ENCODE data around the gene MON1A.

The MON1A gene

GRCh38 chr3:49911611-49912010 is 18.0 kb downstream of the MON1A start:
- Histone ChIP-seq H3K9me3 (ENCODE audit: insufficient read depth, low read depth, low read length) (no peaks in the 10 kb centered on the region), H3K4me1 (ENCODE audit: control insufficient read depth in 1 of 2, insufficient read depth in 2 of 2, low read length in 2 of 2) (no peaks in the 10 kb centered on the region), H2AK5ac (ENCODE audit: low read length) (no peak overlapping the region), H3K4me2 (ENCODE audit: low read length) (no peak overlapping the region), H3K4ac (ENCODE audit: low read depth, low read length) (no peak overlapping the region), H3K79me1 (ENCODE audit: low read length) (no peaks in the 10 kb centered on the region), H3K36me3 (ENCODE audit: control insufficient read depth in 1 of 2, insufficient read depth in 2 of 2, low read length in 2 of 2) (peaks cover 12 to 23% of the 10 kb centered on the region in 2 experiments), H2BK120ac (ENCODE audit: insufficient read depth, low read length, poor library complexity) (no peak overlapping the region), H3K4me3 (ENCODE audit: low read depth, low read length) (no peak overlapping the region), H2AFZ (ENCODE audit: insufficient read depth, low read length, poor library complexity) (no peak overlapping the region), H3K9ac (ENCODE audit: low read length) (no peak overlapping the region), H4K91ac (ENCODE audit: low read depth, low read length) (no peak overlapping the region), H4K8ac (ENCODE audit: low read depth, low read length) (no peak overlapping the region), H4K12ac (ENCODE audit: low read depth, low read length) (no peak overlapping the region), H3K18ac (ENCODE audit: low read length) (no peak overlapping the region), H2BK5ac (ENCODE audit: low read depth, low read length, poor library complexity) (no peak overlapping the region), H3K27ac (ENCODE audit: low read depth, low read length) (no peak overlapping the region), H3K23ac (ENCODE audit: low read length) (no peak overlapping the region), H2BK12ac (ENCODE audit: low read length) (no peak overlapping the region), H3K14ac (ENCODE audit: low read length) (no peak overlapping the region), H3K79me2 (ENCODE audit: control insufficient read depth, insufficient read depth, low read length, poor library complexity) (no peaks in the 10 kb centered on the region), H3K27me3 (ENCODE audit: insufficient read depth, low read length) (no peaks in the 10 kb centered on the region)
- DNase-seq = no peak
- no CpG with 5 or more reads among the region's 15 CpGs for WGBS (ENCODE audit: extremely low coverage, insufficient coverage, insufficient read length)

DNA sequence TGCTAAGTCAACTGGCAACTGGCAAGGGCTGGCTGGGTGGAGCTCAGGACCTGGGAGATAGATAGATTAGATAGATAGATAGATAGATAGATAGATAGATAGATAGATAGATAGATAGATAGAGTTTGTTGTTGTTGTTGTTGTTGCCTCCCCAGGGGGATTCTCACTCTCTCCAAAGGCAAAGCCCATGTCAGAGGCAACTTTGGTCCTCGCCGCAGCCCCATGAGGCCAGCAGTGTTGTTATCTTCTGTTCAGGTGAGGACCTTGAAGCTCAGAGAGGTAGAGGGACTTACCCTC is 18.5 kb downstream of the MON1A start:
- no peak overlapping the region for H4K8ac ChIP-seq (ENCODE audit: low read depth, low read length)
- no peaks in the 10 kb centered on the region for H3K4me1 ChIP-seq (ENCODE audit: control insufficient read depth in 1 of 2, insufficient read depth in 2 of 2, low read length in 2 of 2)
- no peak overlapping the region for H3K23ac ChIP-seq (ENCODE audit: low read length)
- no peaks in the 10 kb centered on the region for H3K79me1 ChIP-seq (ENCODE audit: low read length)
- no peak overlapping the region for H3K9ac ChIP-seq (ENCODE audit: low read length)
- H3K18ac ChIP-seq (ENCODE audit: low read length) = no peak overlapping the region
- WGBS (ENCODE audit: extremely low coverage, insufficient coverage, insufficient read length) = no CpG with 5 or more reads among the region's 2 CpGs
- no peak for DNase-seq
- no peak overlapping the region for H2BK12ac ChIP-seq (ENCODE audit: low read length)
- H3K79me2 ChIP-seq (ENCODE audit: control insufficient read depth, insufficient read depth, low read length, poor library complexity) = no peaks in the 10 kb centered on the region
- no peak overlapping the region for H3K14ac ChIP-seq (ENCODE audit: low read length)
- no peak overlapping the region for H4K12ac ChIP-seq (ENCODE audit: low read depth, low read length)
- no peak overlapping the region for H4K91ac ChIP-seq (ENCODE audit: low read depth, low read length)
- no peak overlapping the region for H3K4ac ChIP-seq (ENCODE audit: low read depth, low read length)
- no peak overlapping the region for H2AFZ ChIP-seq (ENCODE audit: insufficient read depth, low read length, poor library complexity)
- no peaks in the 10 kb centered on the region for H3K27me3 ChIP-seq (ENCODE audit: insufficient read depth, low read length)
- H3K36me3 ChIP-seq (ENCODE audit: control insufficient read depth in 1 of 2, insufficient read depth in 2 of 2, low read length in 2 of 2) = peaks cover 12 to 23% of the 10 kb centered on the region in 2 experiments
- H2BK5ac ChIP-seq (ENCODE audit: low read depth, low read length, poor library complexity) = no peak overlapping the region
- no peak overlapping the region for H3K4me3 ChIP-seq (ENCODE audit: low read depth, low read length)
- H2BK120ac ChIP-seq (ENCODE audit: insufficient read depth, low read length, poor library complexity) = no peak overlapping the region
- H2AK5ac ChIP-seq (ENCODE audit: low read length) = no peak overlapping the region
- H3K4me2 ChIP-seq (ENCODE audit: low read length) = no peak overlapping the region
- H3K27ac ChIP-seq (ENCODE audit: low read depth, low read length) = no peak overlapping the region
- no peaks in the 10 kb centered on the region for H3K9me3 ChIP-seq (ENCODE audit: insufficient read depth, low read depth, low read length)

- Histone ChIP-seq H2BK120ac (ENCODE audit: insufficient read depth, low read length, poor library complexity) (no peak overlapping the region), H3K4me1 (ENCODE audit: control insufficient read depth in 1 of 2, insufficient read depth in 2 of 2, low read length in 2 of 2) (peaks cover 0 to 2% of the 10 kb centered on the region in 2 experiments), H3K36me3 (ENCODE audit: control insufficient read depth in 1 of 2, insufficient read depth in 2 of 2, low read length in 2 of 2) (peaks cover 12 to 23% of the 10 kb centered on the region in 2 experiments), H2BK12ac (ENCODE audit: low read length) (no peak overlapping the region), H3K9me3 (ENCODE audit: insufficient read depth, low read depth, low read length) (no peaks in the 10 kb centered on the region), H2BK5ac (ENCODE audit: low read depth, low read length, poor library complexity) (no peak overlapping the region), H3K23ac (ENCODE audit: low read length) (no peak overlapping the region), H3K4ac (ENCODE audit: low read depth, low read length) (no peak overlapping the region), H3K79me1 (ENCODE audit: low read length) (no peaks in the 10 kb centered on the region), H3K27ac (ENCODE audit: low read depth, low read length) (no peak overlapping the region), H3K14ac (ENCODE audit: low read length) (no peak overlapping the region), H3K18ac (ENCODE audit: low read length) (no peak overlapping the region), H3K4me3 (ENCODE audit: low read depth, low read length) (no peak overlapping the region), H3K9ac (ENCODE audit: low read length) (no peak overlapping the region), H3K79me2 (ENCODE audit: control insufficient read depth, insufficient read depth, low read length, poor library complexity) (no peaks in the 10 kb centered on the region), H3K27me3 (ENCODE audit: insufficient read depth, low read length) (no peaks in the 10 kb centered on the region), H2AFZ (ENCODE audit: insufficient read depth, low read length, poor library complexity) (no peak overlapping the region), H4K12ac (ENCODE audit: low read depth, low read length) (no peak overlapping the region), H3K4me2 (ENCODE audit: low read length) (no peak overlapping the region), H2AK5ac (ENCODE audit: low read length) (no peak overlapping the region), H4K91ac (ENCODE audit: low read depth, low read length) (no peak overlapping the region), H4K8ac (ENCODE audit: low read depth, low read length) (no peak overlapping the region)
- no peak for DNase-seq
- no CpG with 5 or more reads among the region's 48 CpGs for WGBS (ENCODE audit: extremely low coverage, insufficient coverage, insufficient read length)
Observed at GRCh38 chr3:49910409-49911123, 19.0 kb downstream of the MON1A start.

GRCh38 chr3:49908373-49909199 is 21.0 kb downstream of the MON1A start:
- H2AFZ ChIP-seq (ENCODE audit: insufficient read depth, low read length, poor library complexity) = no peak overlapping the region
- H3K79me2 ChIP-seq (ENCODE audit: control insufficient read depth, insufficient read depth, low read length, poor library complexity) = no peaks in the 10 kb centered on the region
- no peak overlapping the region for H3K27ac ChIP-seq (ENCODE audit: low read depth, low read length)
- no peak overlapping the region for H2BK120ac ChIP-seq (ENCODE audit: insufficient read depth, low read length, poor library complexity)
- no peak overlapping the region for H4K8ac ChIP-seq (ENCODE audit: low read depth, low read length)
- no peak for DNase-seq
- no peaks in the 10 kb centered on the region for H3K79me1 ChIP-seq (ENCODE audit: low read length)
- H3K9ac ChIP-seq (ENCODE audit: low read length) = no peak overlapping the region
- H3K9me3 ChIP-seq (ENCODE audit: insufficient read depth, low read depth, low read length) = no peaks in the 10 kb centered on the region
- no peak overlapping the region for H3K4me2 ChIP-seq (ENCODE audit: low read length)
- H3K18ac ChIP-seq (ENCODE audit: low read length) = no peak overlapping the region
- no peak overlapping the region for H3K14ac ChIP-seq (ENCODE audit: low read length)
- H3K36me3 ChIP-seq (ENCODE audit: control insufficient read depth in 1 of 2, insufficient read depth in 2 of 2, low read length in 2 of 2) = peaks cover 12 to 23% of the 10 kb centered on the region in 2 experiments
- no peak overlapping the region for H3K4me3 ChIP-seq (ENCODE audit: low read depth, low read length)
- H3K23ac ChIP-seq (ENCODE audit: low read length) = no peak overlapping the region
- peaks cover 4 to 7% of the 10 kb centered on the region in 2 experiments for H3K4me1 ChIP-seq (ENCODE audit: control insufficient read depth in 1 of 2, insufficient read depth in 2 of 2, low read length in 2 of 2)
- WGBS (ENCODE audit: extremely low coverage, insufficient coverage, insufficient read length) = no CpG with 5 or more reads among the region's 14 CpGs
- H3K4ac ChIP-seq (ENCODE audit: low read depth, low read length) = no peak overlapping the region
- no peaks in the 10 kb centered on the region for H3K27me3 ChIP-seq (ENCODE audit: insufficient read depth, low read length)
- no peak overlapping the region for H4K12ac ChIP-seq (ENCODE audit: low read depth, low read length)
- no peak overlapping the region for H2BK12ac ChIP-seq (ENCODE audit: low read length)
- H2BK5ac ChIP-seq (ENCODE audit: low read depth, low read length, poor library complexity) = no peak overlapping the region
- no peak overlapping the region for H4K91ac ChIP-seq (ENCODE audit: low read depth, low read length)
- H2AK5ac ChIP-seq (ENCODE audit: low read length) = no peak overlapping the region
